ENCODE measurements around the gene UBXN10. TPM values are rescaled to one million over a fixed set of nuclear protein-coding genes. Genes with fewer than 3 reads are reported as not detected.

Gene UBXN10
- polyA plus RNA-seq, 1 donor: 1.4 TPM

- Histone ChIP-seq H3K36me3 (ENCODE audit: control insufficient read depth, insufficient read depth, low read length) (no peaks in the 10 kb centered on the region), H3K9me3 (ENCODE audit: control insufficient read depth, low read depth, low read length) (no peaks in the 10 kb centered on the region), H3K27ac (ENCODE audit: low read length) (no peak overlapping the region), H3K4me3 (ENCODE audit: low read length) (no peak overlapping the region), H3K4me1 (ENCODE audit: control insufficient read depth, insufficient read depth, low read length) (peaks cover 21% of the 10 kb centered on the region), H3K27me3 (ENCODE audit: control insufficient read depth, insufficient read depth, low read length) (peaks cover 3% of the 10 kb centered on the region)
- peak in 1 of 2 donors; percentile 45 for DNase-seq
- no CpG with 5 or more reads among the region's 13 CpGs for WGBS (ENCODE audit: insufficient coverage, low lambda C conversion rate)
These were observed 2.2 kb upstream of the UBXN10 start for GRCh38 chr1:20183616-20184271.

- Histone ChIP-seq H3K36me3 (ENCODE audit: control insufficient read depth, insufficient read depth, low read length) (no peaks in the 10 kb centered on the region), H3K4me3 (ENCODE audit: low read length) (no peak overlapping the region), H3K9me3 (ENCODE audit: control insufficient read depth, low read depth, low read length) (no peaks in the 10 kb centered on the region), H3K27ac (ENCODE audit: low read length) (no peak overlapping the region), H3K4me1 (ENCODE audit: control insufficient read depth, insufficient read depth, low read length) (peaks cover 21% of the 10 kb centered on the region), H3K27me3 (ENCODE audit: control insufficient read depth, insufficient read depth, low read length) (peaks cover 3% of the 10 kb centered on the region)
- DNase-seq: peak in 1 of 2 donors; percentile 19
- WGBS (ENCODE audit: insufficient coverage, low lambda C conversion rate): 20% methylated on average over 1 of the region's 6 CpGs
These were observed 1.4 kb upstream of the UBXN10 start for GRCh38 chr1:20184481-20184900.

- Histone ChIP-seq H3K9me3 (ENCODE audit: control insufficient read depth, low read depth, low read length) (no peaks in the 10 kb centered on the region), H3K36me3 (ENCODE audit: control insufficient read depth, insufficient read depth, low read length) (no peaks in the 10 kb centered on the region), H3K27me3 (ENCODE audit: control insufficient read depth, insufficient read depth, low read length) (peaks cover 3% of the 10 kb centered on the region), H3K27ac (ENCODE audit: low read length) (no peak overlapping the region), H3K4me3 (ENCODE audit: low read length) (no peak overlapping the region), H3K4me1 (ENCODE audit: control insufficient read depth, insufficient read depth, low read length) (peaks cover 21% of the 10 kb centered on the region)
- whole genome bisulfite sequencing (ENCODE audit: insufficient coverage, low lambda C conversion rate): 100% methylated on average over 1 of the region's 17 CpGs
- DNase-seq: no peak
These were observed 681 bp upstream of the UBXN10 start for GRCh38 chr1:20184997-20185833.

GRCh38 chr1:20187103-20187812, 1.4 kb downstream of the UBXN10 start:
- Histone ChIP-seq H3K4me1 (ENCODE audit: control insufficient read depth, insufficient read depth, low read length) (peaks cover 21% of the 10 kb centered on the region), H3K27me3 (ENCODE audit: control insufficient read depth, insufficient read depth, low read length) (peaks cover 3% of the 10 kb centered on the region), H3K27ac (ENCODE audit: low read length) (no peak overlapping the region), H3K4me3 (ENCODE audit: low read length) (no peak overlapping the region), H3K36me3 (ENCODE audit: control insufficient read depth, insufficient read depth, low read length) (no peaks in the 10 kb centered on the region), H3K9me3 (ENCODE audit: control insufficient read depth, low read depth, low read length) (no peaks in the 10 kb centered on the region)
- no CpG with 5 or more reads among the region's 7 CpGs for WGBS (ENCODE audit: insufficient coverage, low lambda C conversion rate)
- no peak for DNase-seq

- H3K27me3 ChIP-seq (ENCODE audit: control insufficient read depth, insufficient read depth, low read length): peaks cover 3% of the 10 kb centered on the region
These were observed 2.0 kb downstream of the UBXN10 start for GRCh38 chr1:20187813-20188454.

GRCh38 chr1:20188455-20188817, 2.5 kb downstream of the UBXN10 start:
- Histone ChIP-seq H3K4me3 (ENCODE audit: low read length) (no peak overlapping the region), H3K9me3 (ENCODE audit: control insufficient read depth, low read depth, low read length) (no peaks in the 10 kb centered on the region), H3K4me1 (ENCODE audit: control insufficient read depth, insufficient read depth, low read length) (peaks cover 19% of the 10 kb centered on the region), H3K36me3 (ENCODE audit: control insufficient read depth, insufficient read depth, low read length) (no peaks in the 10 kb centered on the region), H3K27me3 (ENCODE audit: control insufficient read depth, insufficient read depth, low read length) (peaks cover 3% of the 10 kb centered on the region), H3K27ac (ENCODE audit: low read length) (no peak overlapping the region)
- DNase-seq: no peak
- no CpG with 5 or more reads among the region's 4 CpGs for WGBS (ENCODE audit: insufficient coverage, low lambda C conversion rate)

More at GRCh38 chr1:20187813-20188454, 2.0 kb downstream of the UBXN10 start:
- DNase-seq: no peak
- 90% methylated on average over 2 of the region's 4 CpGs for WGBS (ENCODE audit: insufficient coverage, low lambda C conversion rate)
- no peaks in the 10 kb centered on the region for H3K36me3 ChIP-seq (ENCODE audit: control insufficient read depth, insufficient read depth, low read length)
- peaks cover 21% of the 10 kb centered on the region for H3K4me1 ChIP-seq (ENCODE audit: control insufficient read depth, insufficient read depth, low read length)
- H3K9me3 ChIP-seq (ENCODE audit: control insufficient read depth, low read depth, low read length): no peaks in the 10 kb centered on the region
- H3K4me3 ChIP-seq (ENCODE audit: low read length): no peak overlapping the region
- no peak overlapping the region for H3K27ac ChIP-seq (ENCODE audit: low read length)

GRCh38 chr1:20189664-20190063, 3.8 kb downstream of the UBXN10 start:
- WGBS (ENCODE audit: insufficient coverage, low lambda C conversion rate): no CpG with 5 or more reads among the region's 4 CpGs
- Histone ChIP-seq H3K27ac (ENCODE audit: low read length) (no peak overlapping the region), H3K4me3 (ENCODE audit: low read length) (no peak overlapping the region), H3K4me1 (ENCODE audit: control insufficient read depth, insufficient read depth, low read length) (peaks cover 14% of the 10 kb centered on the region), H3K9me3 (ENCODE audit: control insufficient read depth, low read depth, low read length) (no peaks in the 10 kb centered on the region), H3K27me3 (ENCODE audit: control insufficient read depth, insufficient read depth, low read length) (peaks cover 3% of the 10 kb centered on the region), H3K36me3 (ENCODE audit: control insufficient read depth, insufficient read depth, low read length) (no peaks in the 10 kb centered on the region)
- DNase-seq: no peak

GRCh38 chr1:20190256-20191160, 4.6 kb downstream of the UBXN10 start:
- peaks cover 3% of the 10 kb centered on the region for H3K27me3 ChIP-seq (ENCODE audit: control insufficient read depth, insufficient read depth, low read length)
- peaks cover 14% of the 10 kb centered on the region for H3K4me1 ChIP-seq (ENCODE audit: control insufficient read depth, insufficient read depth, low read length)
- no peaks in the 10 kb centered on the region for H3K36me3 ChIP-seq (ENCODE audit: control insufficient read depth, insufficient read depth, low read length)
- no peak overlapping the region for H3K4me3 ChIP-seq (ENCODE audit: low read length)
- WGBS (ENCODE audit: insufficient coverage, low lambda C conversion rate): 86% methylated on average over 3 of the region's 19 CpGs
- no peak for DNase-seq
- no peaks in the 10 kb centered on the region for H3K9me3 ChIP-seq (ENCODE audit: control insufficient read depth, low read depth, low read length)
- no peak overlapping the region for H3K27ac ChIP-seq (ENCODE audit: low read length)

- peaks cover 3% of the 10 kb centered on the region for H3K27me3 ChIP-seq (ENCODE audit: control insufficient read depth, insufficient read depth, low read length)
- no peak for DNase-seq
- WGBS (ENCODE audit: insufficient coverage, low lambda C conversion rate): 82% methylated on average over 4 of the region's 12 CpGs
- no peaks in the 10 kb centered on the region for H3K9me3 ChIP-seq (ENCODE audit: control insufficient read depth, low read depth, low read length)
- H3K4me3 ChIP-seq (ENCODE audit: low read length): no peak overlapping the region
- peaks cover 13% of the 10 kb centered on the region for H3K4me1 ChIP-seq (ENCODE audit: control insufficient read depth, insufficient read depth, low read length)
- no peak overlapping the region for H3K27ac ChIP-seq (ENCODE audit: low read length)
- H3K36me3 ChIP-seq (ENCODE audit: control insufficient read depth, insufficient read depth, low read length): no peaks in the 10 kb centered on the region
These were observed 5.5 kb downstream of the UBXN10 start for GRCh38 chr1:20191266-20191825.
